K562 (cell line): Measurements from ENCODE around the gene MRPS5. TPM values are rescaled to one million over a fixed set of nuclear protein-coding genes. Genes with fewer than 3 reads are reported as not detected.

Source experiments
- BRD4 ChIP-seq: fragments of 200-600 bp; sonication (generic); IDR thresholded peaks from 2 replicates; pipeline ENCODE4 v1.6.1; 2017; ENCODE audit warnings: inconsistent platforms
- CBX3 ChIP-seq, 2 experiments: IDR thresholded peaks; 1 replicate in 1 of 2; 2 replicates in 1 of 2; pipeline ENCODE4 v1.6.1; 2012; ENCODE audit warnings: inconsistent platforms in 2 of 2, low read length in 2 of 2, borderline replicate concordance in 1 of 2, control low read depth in 1 of 2
- ETV5 ChIP-seq: sonication (generic); formaldehyde crosslinking; IDR thresholded peaks from 2 replicates; pipeline ENCODE4 v1.4.0; 2020; ENCODE audit warnings: low read depth, mild to moderate bottlenecking, missing genetic modification reagents
- HDAC2 ChIP-seq: fragments of 450-650 bp; IDR thresholded peaks from 2 replicates; pipeline ENCODE4 v1.6.1; 2016; ENCODE audit warnings: mild to moderate bottlenecking
- SIN3A ChIP-seq, 2 experiments: fragments of 150-350 bp in 1 of 2; IDR thresholded peaks; 2 replicates each; pipeline ENCODE4 v1.6.1; 2011 to 2016; ENCODE audit warnings: borderline replicate concordance in 2 of 2, low read depth in 2 of 2, low read length in 2 of 2, mild to moderate bottlenecking in 2 of 2, moderate library complexity in 2 of 2; ENCODE audit not compliant: control insufficient read depth in 1 of 2
- SIRT6 ChIP-seq: IDR thresholded peaks from one replicate; pipeline ENCODE4 v1.6.1; 2012; ENCODE audit warnings: low read depth, mild to moderate bottlenecking, control low read depth, inconsistent platforms, low read length, moderate library complexity
- polyA plus RNA-seq, 8 experiments: library from polyadenylated mRNA; depleted of rRNA in 4 of 8; stranded (reverse) in 5 of 8; unstranded in 3 of 8; fragments of >200 nt; fragmentation: Nextera tagmentation in 2 of 8; fragmentation: Illumina TruSeq in 1 of 8; extraction: Ambion mirVana in 2 of 8; extraction: Trizol in 1 of 8; gene quantifications; 2 replicates each; pipeline versions ENCODE4 v1.2.1 to v1.2.3, GENCODE V29; 2011 to 2014; ENCODE audit warnings: inconsistent platforms in 1 of 8, missing spikeins in 1 of 8
- total RNA-seq, 7 experiments: library from RNA; depleted of rRNA in 6 of 7; stranded (reverse); fragments of >200 nt in 6 of 7; fragmentation: Illumina TruSeq in 2 of 7; extraction: Trizol in 2 of 7; gene quantifications; 2 replicates each; pipeline versions ENCODE4 v1.2.1 to v1.2.3, GENCODE V29; 2011 to 2021; ENCODE audit warnings: low replicate concordance in 1 of 7
- TF ChIP-seq, protein P1 (sequence below), 2 experiments: fragments of 450-650 bp; IDR thresholded peaks; 2 replicates each; pipeline ENCODE4 v1.6.1; 2016
- TF ChIP-seq, protein P2 (sequence below): sonication (generic); formaldehyde crosslinking; IDR thresholded peaks from 2 replicates; pipeline ENCODE4 v1.9.0; 2022; ENCODE audit warnings: mild to moderate bottlenecking, missing genetic modification reagents
- TF ChIP-seq, protein P3 (sequence below): fragments of 450-650 bp; IDR thresholded peaks from 2 replicates; pipeline ENCODE4 v1.6.1; 2018; ENCODE audit warnings: mild to moderate bottlenecking, low read depth; ENCODE audit not compliant: partially characterized antibody
- TF ChIP-seq, protein P4 (sequence below), 3 experiments: fragments of 200-800 bp in 1 of 3; fragments of 250-450 bp in 1 of 3; fragments of 450-650 bp in 1 of 3; sonication (Bioruptor Pico) in 1 of 3; sonication (Bioruptor generic) in 1 of 3; formaldehyde crosslinking in 1 of 3; IDR thresholded peaks; 2 replicates each; pipeline versions ENCODE4 v1.6.1 to v1.8.0; 2016 to 2022; ENCODE audit warnings: mild to moderate bottlenecking in 2 of 3, missing genetic modification characterization in 2 of 3, missing compliant biosample characterization in 1 of 3, moderate library complexity in 1 of 3

MRPS5 gene
- total and polyA plus RNA-seq, 9 of the 15 experiments (the other 6 are each of a cell fraction or from before 2014, with no cell fraction given), result 85.0 to 162 (median 118) TPM

DNA sequence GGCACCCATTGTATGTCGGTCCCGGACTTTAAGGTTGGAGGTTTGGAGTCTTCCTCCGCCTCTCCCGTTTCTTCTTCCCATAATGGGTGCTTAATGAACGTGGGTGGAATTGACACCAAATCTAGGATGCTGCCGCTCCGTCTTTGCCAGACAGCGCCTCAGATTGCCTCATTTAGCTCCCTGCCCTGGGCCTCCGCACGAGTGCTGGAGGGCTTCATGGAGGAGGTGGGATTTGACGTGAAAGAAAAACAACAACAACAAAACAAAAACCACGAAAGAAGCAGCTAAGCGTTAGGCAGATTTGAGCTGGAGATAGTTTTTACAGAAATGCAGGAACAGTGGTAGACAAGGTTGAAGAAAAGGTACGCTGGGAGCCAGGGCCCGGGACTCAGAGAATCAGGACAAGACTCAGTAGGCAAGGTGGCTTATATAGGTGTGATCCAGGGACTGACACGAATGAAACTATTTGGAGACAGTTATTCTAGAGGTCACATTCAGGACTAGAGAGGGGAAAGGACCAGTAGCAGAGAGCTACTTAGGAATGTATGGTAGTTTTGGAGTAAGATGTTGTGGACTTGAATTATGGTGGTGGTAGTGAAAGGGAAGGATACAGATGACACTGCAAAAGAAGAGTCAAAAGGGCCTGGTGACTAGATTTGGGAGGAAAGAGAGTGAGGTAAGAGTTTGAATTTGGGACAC, 44.6 kb upstream of the MRPS5 start (continued):
- TF ChIP-seq HDAC2 (peak; percentile 82), SIRT6 (no peak), BRD4 (no peak), ETV5 (CRISPR knock-in tag) (no peak), SIN3A (IDR thresholded peaks at IDR 0.05; ENCODE audit: borderline replicate concordance in 2 of 2, control insufficient read depth in 1 of 2, low read depth in 2 of 2, low read length in 2 of 2) (peak in 1 of 2 experiments; percentile 14; a peak in 1 of 4 replicates), CBX3 (IDR thresholded peaks at IDR 0.05; ENCODE audit: borderline replicate concordance in 1 of 2, low read length in 2 of 2) (no peak)
- TF ChIP-seq, protein P1, sequence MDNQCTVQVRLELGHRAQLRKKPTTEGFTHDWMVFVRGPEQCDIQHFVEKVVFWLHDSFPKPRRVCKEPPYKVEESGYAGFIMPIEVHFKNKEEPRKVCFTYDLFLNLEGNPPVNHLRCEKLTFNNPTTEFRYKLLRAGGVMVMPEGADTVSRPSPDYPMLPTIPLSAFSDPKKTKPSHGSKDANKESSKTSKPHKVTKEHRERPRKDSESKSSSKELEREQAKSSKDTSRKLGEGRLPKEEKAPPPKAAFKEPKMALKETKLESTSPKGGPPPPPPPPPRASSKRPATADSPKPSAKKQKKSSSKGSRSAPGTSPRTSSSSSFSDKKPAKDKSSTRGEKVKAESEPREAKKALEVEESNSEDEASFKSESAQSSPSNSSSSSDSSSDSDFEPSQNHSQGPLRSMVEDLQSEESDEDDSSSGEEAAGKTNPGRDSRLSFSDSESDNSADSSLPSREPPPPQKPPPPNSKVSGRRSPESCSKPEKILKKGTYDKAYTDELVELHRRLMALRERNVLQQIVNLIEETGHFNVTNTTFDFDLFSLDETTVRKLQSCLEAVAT (IDR thresholded peaks at IDR 0.05), result no peak
- TF ChIP-seq, protein P2, sequence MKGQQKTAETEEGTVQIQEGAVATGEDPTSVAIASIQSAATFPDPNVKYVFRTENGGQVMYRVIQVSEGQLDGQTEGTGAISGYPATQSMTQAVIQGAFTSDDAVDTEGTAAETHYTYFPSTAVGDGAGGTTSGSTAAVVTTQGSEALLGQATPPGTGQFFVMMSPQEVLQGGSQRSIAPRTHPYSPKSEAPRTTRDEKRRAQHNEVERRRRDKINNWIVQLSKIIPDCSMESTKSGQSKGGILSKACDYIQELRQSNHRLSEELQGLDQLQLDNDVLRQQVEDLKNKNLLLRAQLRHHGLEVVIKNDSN, result no peak
- TF ChIP-seq, protein P3, sequence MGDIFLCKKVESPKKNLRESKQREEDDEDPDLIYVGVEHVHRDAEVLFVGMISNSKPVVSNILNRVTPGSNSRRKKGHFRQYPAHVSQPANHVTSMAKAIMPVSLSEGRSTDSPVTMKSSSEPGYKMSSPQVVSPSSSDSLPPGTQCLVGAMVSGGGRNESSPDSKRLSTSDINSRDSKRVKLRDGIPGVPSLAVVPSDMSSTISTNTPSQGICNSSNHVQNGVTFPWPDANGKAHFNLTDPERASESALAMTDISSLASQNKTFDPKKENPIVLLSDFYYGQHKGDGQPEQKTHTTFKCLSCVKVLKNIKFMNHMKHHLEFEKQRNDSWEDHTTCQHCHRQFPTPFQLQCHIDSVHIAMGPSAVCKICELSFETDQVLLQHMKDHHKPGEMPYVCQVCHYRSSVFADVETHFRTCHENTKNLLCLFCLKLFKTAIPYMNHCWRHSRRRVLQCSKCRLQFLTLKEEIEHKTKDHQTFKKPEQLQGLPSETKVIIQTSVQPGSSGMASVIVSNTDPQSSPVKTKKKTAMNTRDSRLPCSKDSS, result no peak
- TF ChIP-seq, protein P4, sequence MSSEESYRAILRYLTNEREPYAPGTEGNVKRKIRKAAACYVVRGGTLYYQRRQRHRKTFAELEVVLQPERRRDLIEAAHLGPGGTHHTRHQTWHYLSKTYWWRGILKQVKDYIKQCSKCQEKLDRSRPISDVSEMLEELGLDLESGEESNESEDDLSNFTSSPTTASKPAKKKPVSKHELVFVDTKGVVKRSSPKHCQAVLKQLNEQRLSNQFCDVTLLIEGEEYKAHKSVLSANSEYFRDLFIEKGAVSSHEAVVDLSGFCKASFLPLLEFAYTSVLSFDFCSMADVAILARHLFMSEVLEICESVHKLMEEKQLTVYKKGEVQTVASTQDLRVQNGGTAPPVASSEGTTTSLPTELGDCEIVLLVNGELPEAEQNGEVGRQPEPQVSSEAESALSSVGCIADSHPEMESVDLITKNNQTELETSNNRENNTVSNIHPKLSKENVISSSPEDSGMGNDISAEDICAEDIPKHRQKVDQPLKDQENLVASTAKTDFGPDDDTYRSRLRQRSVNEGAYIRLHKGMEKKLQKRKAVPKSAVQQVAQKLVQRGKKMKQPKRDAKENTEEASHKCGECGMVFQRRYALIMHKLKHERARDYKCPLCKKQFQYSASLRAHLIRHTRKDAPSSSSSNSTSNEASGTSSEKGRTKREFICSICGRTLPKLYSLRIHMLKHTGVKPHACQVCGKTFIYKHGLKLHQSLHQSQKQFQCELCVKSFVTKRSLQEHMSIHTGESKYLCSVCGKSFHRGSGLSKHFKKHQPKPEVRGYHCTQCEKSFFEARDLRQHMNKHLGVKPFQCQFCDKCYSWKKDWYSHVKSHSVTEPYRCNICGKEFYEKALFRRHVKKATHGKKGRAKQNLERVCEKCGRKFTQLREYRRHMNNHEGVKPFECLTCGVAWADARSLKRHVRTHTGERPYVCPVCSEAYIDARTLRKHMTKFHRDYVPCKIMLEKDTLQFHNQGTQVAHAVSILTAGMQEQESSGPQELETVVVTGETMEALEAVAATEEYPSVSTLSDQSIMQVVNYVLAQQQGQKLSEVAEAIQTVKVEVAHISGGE (CRISPR knock-in tag; IDR thresholded peaks at IDR 0.05), result no peak
